HG03064 (cell line): ENCODE measurements around the gene DIABLO.
"Not testable (repeated sequence)": the region's sequence is repeated elsewhere in the genome, so short reads cannot be mapped to it uniquely, and the experiment has no call there.

Source experiments
- ATAC-seq: cut with Tn5 transposase; IDR thresholded peaks from one replicate; pipeline ENCODE4 v1.9.1; 2021; ENCODE audit warnings: low read depth; ENCODE audit not compliant: unreplicated experiment

DIABLO gene

DNA sequence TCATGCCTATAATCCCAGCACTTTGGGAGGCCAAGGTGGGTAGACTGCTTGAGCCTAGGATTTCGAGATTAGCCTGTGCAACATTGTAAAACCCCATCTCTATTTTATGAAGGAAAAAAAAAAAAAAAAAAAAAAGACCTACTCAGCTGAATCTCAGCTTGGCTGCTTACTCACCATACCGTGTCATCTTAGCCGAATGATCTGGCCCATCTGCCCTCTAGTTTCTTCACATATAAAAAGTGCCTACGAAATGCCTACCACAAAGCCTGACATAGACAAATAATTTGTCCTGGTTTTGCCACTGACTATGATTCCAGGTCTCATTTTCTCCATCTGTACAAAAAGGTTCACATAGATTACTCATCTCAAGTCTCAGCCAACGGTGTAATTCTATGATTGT is 10.1 kb downstream of the DIABLO start:
- ATAC-seq, result no peak

- no peak for ATAC-seq
These were observed 17.6 kb downstream of the DIABLO start for GRCh38 chr12:122208073-122208820.

- no peak for ATAC-seq
These were observed 18.5 kb downstream of the DIABLO start for GRCh38 chr12:122207391-122207790.

DNA sequence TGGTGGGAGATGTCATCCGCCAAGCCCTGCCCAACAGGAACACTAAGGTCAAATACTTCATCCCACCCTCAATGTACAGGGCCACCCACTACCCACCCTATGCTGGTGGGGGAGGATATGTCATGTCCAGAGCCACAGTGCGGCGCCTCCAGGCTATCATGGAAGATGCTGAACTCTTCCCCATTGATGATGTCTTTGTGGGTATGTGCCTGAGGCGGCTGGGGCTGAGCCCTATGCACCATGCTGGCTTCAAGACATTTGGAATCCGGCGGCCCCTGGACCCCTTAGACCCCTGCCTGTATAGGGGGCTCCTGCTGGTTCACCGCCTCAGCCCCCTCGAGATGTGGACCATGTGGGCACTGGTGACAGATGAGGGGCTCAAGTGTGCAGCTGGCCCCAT is 18.9 kb downstream of the DIABLO start:
- ATAC-seq, result no peak

DNA sequence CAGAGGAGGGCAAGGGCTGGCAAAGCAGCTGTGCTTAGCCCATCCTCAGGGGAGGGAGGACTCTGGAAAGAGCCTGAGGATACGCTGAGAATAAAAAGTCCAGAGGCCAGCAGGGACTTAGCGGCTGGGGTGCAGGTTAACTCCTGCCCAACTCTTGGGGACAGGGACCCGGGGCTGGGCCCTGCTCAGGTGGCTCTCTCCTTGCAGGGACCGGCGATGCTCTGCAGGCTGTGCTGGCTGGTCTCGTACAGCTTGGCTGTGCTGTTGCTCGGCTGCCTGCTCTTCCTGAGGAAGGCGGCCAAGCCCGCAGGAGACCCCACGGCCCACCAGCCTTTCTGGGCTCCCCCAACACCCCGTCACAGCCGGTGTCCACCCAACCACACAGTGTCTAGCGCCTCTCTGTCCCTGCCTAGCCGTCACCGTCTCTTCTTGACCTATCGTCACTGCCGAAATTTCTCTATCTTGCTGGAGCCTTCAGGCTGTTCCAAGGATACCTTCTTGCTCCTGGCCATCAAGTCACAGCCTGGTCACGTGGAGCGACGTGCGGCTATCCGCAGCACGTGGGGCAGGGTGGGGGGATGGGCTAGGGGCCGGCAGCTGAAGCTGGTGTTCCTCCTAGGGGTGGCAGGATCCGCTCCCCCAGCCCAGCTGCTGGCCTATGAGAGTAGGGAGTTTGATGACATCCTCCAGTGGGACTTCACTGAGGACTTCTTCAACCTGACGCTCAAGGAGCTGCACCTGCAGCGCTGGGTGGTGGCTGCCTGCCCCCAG is 19.6 kb downstream of the DIABLO start:
- ATAC-seq, result no peak

DNA sequence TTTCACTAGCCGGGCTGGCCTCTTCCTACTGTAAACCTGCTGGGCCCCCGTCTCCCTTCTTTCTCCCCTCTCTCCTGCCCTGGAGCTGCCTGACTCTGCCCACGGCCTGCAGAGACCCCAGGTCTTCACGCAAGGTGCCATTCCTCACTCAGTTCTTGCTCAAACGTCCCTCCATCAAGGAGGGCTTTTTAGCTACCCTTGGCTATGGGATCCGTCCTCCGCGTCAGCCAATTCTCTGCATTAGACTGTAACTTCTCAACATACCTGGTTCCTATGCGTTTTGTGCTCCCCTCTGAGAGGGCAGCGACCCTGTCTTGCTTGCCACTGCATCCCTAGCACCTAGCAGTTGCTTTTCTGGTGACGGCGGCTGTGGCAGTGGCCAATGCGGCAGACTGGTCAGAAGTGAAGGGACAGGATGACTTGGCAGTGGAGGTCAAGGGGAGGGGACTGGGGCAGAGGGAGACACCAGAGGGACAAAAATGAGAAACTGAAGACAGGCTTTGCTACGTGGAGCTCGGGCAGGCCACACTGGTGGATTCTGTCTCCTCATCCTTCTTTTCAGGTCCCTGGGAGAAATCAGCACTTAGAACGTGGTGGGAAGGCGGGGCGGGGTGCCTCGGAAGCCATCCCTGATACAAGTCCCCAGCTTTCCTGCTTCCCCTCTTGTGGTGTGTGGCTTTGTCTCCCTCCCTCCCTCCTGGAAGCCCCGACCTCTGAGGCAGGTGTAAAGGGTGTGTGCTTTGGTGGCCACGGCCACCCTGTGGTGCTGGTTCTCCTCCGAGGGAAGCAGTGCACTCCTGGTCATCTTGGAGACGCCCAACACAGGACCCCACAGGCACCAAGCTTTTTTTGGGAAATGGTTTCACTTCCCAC is 20.6 kb downstream of the DIABLO start:
- ATAC-seq, result no peak

GRCh38 chr12:122204167-122205052 is 21.4 kb downstream of the DIABLO start:
- ATAC-seq, result no peak

DNA sequence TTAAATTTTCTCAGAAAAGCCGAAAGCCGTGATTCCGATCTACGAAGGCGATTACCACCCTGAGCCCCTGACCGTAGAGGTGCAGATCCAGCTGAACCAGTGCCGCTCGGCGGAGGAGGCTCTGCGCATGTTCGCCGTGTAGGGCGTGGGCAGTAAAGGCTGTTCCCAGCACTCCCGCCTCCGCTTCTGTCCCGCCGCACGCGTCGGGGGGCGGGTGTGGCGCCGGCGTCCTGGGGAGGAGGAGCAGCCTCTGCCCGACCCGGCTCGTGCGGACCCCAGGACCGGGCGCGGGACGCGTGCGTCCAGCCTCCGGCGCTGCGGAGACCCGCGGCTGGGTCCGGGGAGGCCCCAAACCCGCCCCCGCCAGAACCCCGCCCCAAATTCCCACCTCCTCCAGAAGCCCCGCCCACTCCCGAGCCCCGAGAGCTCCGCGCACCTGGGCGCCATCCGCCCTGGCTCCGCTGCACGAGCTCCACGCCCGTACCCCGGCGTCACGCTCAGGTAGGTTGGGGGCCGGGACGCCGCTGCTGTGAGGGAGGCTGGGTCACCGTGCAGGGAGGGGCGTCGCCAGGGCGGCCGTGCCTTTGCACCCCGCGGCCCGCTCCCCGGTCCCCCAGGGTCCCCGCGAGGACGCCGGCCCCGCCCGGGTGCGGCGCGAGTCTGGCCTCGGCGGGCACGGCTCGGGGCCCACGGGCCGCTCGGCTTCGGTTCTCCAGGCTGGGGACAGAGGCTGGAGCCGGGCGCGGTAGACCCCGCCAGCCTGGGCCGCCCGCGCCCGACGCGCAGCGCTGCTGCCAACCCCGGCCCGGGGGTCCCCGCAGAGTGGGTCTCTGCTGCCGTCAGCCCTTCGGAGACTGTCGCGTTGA is 22.3 kb downstream of the DIABLO start, which contains the start of gene B3GNT4:
Gene B3GNT4 (plus strand): TSS at position 409 of the 866 bp plus-strand sequence. CDS start 910 bp downstream, outside the sequence.
- ATAC-seq, result no peak

- ATAC-seq, result not testable (repeated sequence)
These were observed 23.0 kb downstream of the DIABLO start for GRCh38 chr12:122202811-122203210.

DNA sequence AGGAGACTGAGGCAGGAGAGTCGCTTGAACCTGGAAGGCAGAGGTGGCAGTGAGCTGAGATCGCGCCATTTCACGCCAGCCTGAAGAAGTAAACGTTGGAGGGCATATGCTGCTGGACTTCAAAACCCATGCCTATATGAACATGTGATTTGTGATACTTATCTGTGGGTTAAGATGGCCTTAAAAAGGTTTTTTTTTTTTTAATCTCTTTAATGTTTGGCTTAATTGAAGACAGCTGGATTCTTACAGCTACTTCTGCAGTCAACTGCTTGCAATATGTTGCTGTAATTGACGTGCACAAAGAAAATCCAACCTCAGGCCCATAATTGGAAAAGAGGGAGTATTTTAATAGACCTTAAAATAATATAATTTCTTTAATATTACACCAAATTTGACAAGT is 23.8 kb downstream of the DIABLO start:
- no peak for ATAC-seq

DNA sequence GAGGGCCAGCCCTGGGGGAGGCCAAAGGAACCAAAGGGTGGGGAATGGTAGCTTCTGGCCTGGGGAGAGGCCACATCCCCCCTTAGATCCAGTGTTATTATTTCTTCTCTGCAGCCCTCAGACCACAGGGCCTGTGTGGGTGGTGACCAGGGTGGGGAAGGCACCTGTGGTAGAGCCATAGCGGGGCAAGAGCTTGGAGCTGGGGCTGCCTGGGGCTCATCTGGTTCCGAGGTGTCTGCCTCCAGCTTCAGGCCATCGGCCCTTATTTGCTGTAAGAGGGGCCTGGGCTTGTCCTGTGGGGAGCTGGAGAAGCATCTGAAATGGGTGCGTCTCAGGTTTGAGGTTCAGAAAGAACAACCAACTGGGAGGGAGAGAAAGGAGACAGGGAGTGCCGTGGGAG is 24.5 kb downstream of the DIABLO start:
- ATAC-seq, result no peak

DNA sequence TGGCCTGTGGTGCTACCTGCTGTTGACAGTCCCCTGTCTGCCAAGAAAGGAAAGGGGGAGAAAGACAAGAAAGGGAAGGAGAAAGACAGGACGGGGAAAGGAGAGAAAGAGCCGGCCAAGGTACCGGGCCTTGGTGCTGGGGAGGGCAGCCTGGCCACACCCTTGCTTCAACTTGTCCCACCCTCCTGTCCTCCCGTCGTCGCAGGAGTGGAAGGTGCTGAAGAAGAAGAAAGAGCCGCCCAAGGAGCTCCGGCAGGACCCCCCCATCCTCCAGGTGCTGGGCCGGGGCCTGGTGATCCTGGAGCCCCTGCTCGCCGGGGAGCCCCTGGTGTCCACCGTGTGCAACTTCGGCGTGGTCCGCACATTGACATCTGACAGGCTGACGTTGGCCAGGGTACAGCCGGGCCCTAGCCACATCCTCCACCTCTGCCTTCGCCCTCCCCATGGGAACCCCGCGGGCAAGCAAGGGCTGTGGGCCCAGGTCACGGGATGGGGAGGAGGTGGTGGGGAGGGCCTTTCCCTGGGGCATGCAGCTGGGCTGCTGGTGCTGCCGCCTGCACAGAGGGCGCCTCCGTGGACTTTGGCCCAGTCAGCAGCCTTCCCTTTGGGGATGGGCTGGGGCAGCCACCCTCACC is 25.2 kb downstream of the DIABLO start:
- no peak for ATAC-seq

DNA sequence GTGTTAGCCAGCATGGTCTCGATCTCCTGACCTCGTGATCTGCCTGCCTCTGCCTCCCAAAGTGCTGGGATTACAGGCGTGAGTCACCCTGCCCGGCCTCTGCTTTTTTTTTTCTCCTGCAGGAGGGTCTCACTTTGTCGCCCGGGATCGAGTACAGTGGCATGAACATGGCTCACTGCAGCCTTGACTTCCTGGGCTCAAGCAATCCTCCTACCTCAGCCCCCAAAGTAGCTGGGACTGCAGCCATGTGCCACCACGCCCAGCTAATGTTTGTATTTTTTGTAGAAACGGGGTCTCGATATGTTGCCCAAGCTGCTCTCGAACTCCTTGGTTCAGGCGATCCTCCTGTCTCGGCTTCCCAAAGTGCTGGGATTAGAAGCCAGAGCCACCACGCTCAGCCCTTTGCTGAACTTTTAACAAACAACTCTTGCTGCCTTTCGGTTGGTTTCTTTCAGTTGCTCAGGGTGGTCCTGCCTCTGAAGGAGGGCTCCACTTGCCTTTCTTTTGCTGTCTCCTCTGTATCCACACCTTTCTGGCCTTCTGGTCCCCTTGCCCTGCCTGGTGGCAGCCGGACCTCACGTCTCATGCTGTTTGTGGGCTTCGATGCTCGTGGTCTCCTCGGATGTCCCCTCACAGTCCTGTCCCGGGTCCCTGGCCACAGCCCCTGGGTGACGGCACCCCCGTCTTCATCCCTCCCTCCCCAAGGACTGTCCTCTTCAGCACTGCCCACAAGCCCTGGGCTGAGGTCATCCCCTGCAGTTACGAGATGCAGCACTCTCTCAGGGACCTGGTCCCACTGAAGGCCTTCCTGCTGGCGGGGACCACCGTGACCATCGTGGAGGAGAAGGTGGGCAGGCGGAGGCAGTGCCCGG is 26.1 kb downstream of the DIABLO start:
- ATAC-seq, result no peak

DNA sequence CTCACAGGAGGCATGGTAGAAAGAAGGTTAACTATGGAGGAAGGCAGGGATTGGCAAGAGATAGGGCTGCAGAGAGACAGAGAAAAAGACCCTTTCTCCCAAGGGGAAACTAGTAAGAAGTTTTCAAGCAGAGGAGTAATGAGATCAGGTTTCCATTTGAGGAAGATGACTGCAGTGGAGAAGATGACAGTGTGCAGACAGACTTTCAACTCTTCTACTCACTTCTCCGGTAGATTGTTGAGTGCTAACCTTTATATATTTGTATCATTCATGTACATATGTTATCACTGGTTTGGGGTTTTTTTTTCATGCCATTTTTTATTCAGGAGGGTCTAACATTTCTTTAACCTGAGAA is 28.3 kb downstream of the DIABLO start:
- no peak for ATAC-seq

DNA sequence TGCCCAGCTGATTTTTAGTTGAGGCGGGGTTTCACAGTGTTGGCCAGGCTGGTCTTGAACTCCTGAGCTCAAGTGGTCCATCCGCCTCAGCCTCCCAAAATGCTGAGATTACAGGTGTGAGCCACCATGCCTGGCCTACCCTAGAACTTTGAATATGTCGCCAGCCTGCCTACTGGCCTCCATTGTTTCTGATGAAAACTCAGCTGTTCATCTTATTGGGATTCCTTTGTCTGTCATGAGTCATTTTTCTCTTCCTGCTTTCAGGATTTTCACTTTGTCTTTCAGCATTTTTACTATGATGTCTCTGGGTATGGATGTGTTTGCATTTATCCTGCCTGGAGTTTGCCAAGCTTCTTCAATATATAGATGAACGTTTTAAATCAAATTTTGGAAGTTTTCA is 30.4 kb downstream of the DIABLO start:
- no peak for ATAC-seq

GRCh38 chr12:122194804-122195203 is 31.0 kb downstream of the DIABLO start:
- ATAC-seq, result no peak

GRCh38 chr12:122192441-122192840 is 33.4 kb downstream of the DIABLO start:
- ATAC-seq, result no peak
